Heart left ventricle (tissue), 16 donors: ENCODE results near the gene CEP131. TPM values are rescaled to one million over a fixed set of nuclear protein-coding genes. Genes with fewer than 3 reads are reported as not detected.

Experiments used
- ATAC-seq, 4 donors: fragments of 200-7000 bp; cut with Tn5 transposase; one replicate each; pipeline ENCODE4 v1.9.1; 2020 to 2022; ENCODE audit warnings: moderate library complexity in 4 of 4, mild to moderate bottlenecking in 3 of 4, moderate number of reproducible peaks in 1 of 4
- DNase-seq, 5 donors: peaks; one replicate each; pipeline ENCODE4 v3.0.0-alpha.2; 2020
- H3K27ac ChIP-seq, 12 donors: fragments of 200-600 bp; sonication (generic) in 4 of 12; one replicate each; pipeline versions ENCODE4 v1.5.0 to v1.8.0; 2016 to 2022; ENCODE audit warnings: mild to moderate bottlenecking in 2 of 12
- H3K27me3 ChIP-seq, 9 donors: fragments of 200-600 bp; sonication (generic) in 2 of 9; one replicate each; pipeline versions ENCODE4 v1.5.1 to v1.8.0; 2016 to 2022; ENCODE audit warnings: mild to moderate bottlenecking in 3 of 9
- H3K36me3 ChIP-seq, 9 donors: fragments of 200-600 bp; sonication (generic) in 2 of 9; one replicate each; pipeline versions ENCODE4 v1.5.0 to v1.8.0; 2018 to 2022; ENCODE audit warnings: mild to moderate bottlenecking in 2 of 9
- H3K4me1 ChIP-seq, 12 donors: fragments of 200-600 bp; sonication (generic) in 4 of 12; one replicate each; pipeline versions ENCODE4 v1.5.0 to v1.8.0; 2016 to 2022; ENCODE audit warnings: mild to moderate bottlenecking in 3 of 12
- H3K4me3 ChIP-seq, 12 donors: fragments of 200-600 bp; sonication (generic) in 4 of 12; one replicate each; pipeline versions ENCODE4 v1.5.0 to v1.8.0; 2017 to 2022; ENCODE audit warnings: mild to moderate bottlenecking in 9 of 12, moderate library complexity in 4 of 12
- H3K9me3 ChIP-seq, 12 donors: fragments of 200-600 bp; sonication (generic) in 4 of 12; one replicate each; pipeline versions ENCODE4 v1.5.0 to v1.8.0; 2016 to 2022; ENCODE audit warnings: mild to moderate bottlenecking in 1 of 12
- CTCF ChIP-seq, 12 donors: fragments of 200-600 bp; sonication (generic) in 4 of 12; IDR thresholded peaks; one replicate each; pipeline versions ENCODE4 v1.5.0 to v1.8.0; 2018 to 2022; ENCODE audit warnings: antibody characterized with exemption in 12 of 12, mild to moderate bottlenecking in 5 of 12
- POLR2A ChIP-seq, 2 donors: fragments of 450-650 bp; IDR thresholded peaks; one replicate each; pipeline ENCODE4 v1.6.1; 2017; ENCODE audit warnings: antibody characterized with exemption in 2 of 2, mild to moderate bottlenecking in 2 of 2, moderate library complexity in 2 of 2
- WGBS, 4 donors: extraction: QIAGEN DNeasy Blood & Tissue Kit in 2 of 4; methylation state at CpG; one replicate each; pipeline versions ENCODE4 v1.1.5 to v1.1.7; 2013 to 2018; 5-methylcytosine and 5-hydroxymethylcytosine counted together
- intact Hi-C, 10 donors: fragments of 100-400 bp; cut with DNase I; formaldehyde crosslinking; loops; one replicate each; pipeline versions ENCODE4 v1.11.1 to v1.14.2; 2022
- polyA plus RNA-seq, 2 donors: library from polyadenylated mRNA; stranded (reverse); fragments of 200-250 nt; gene quantifications; one replicate each; pipeline ENCODE4 v1.2.3, GENCODE V29; 2013
- total RNA-seq, 9 donors: library from RNA; depleted of rRNA in 2 of 9; stranded (reverse); fragments of >200 nt in 2 of 9; fragmentation: NEBNext Ultra II Directional in 3 of 9; extraction: Animal tissue kit (Norgen Biotek cat#: 25700) in 3 of 9; gene quantifications; one replicate each; pipeline versions ENCODE4 v1.1.0 to v1.2.4, GENCODE V29; 2016 to 2023
- donor health status: ischemic (EF 13 %, LVEDD 7.1; RV severe dilation, severe dysfunction).
- donor health status: healthy with polysubstance abuse.
- donor health status: DM: no; HTN: yes; CAD: no.
- donor health status: DM: no; HTN: no; CAD: no.
- donor health status: ischemic (EF 25% LVEDD 6.9; RV normal size, moderate dysfunction).
- donor health status: ischemic (EF 25% LVEDD 5.7; RV mildly dilated, moderate dysfunction).
- donor health status: healthy.
- donor health status: DM: yes; HTN: yes; CAD: no.
- donor health status: ischemic (EF 35%, LVEDD 5.7; RV mildly dilated, moderate dysfunction).
- donor health status: nonischemic (EF 11% LVEDD 7.7; RV severe dilation, severe dysfunction).
- donor health status: DM: yes; HTN: yes; CAD: no.
- donor health status: PGD.
- donor health status: ischemic (EF 29% LVEDD 5.4; RV normal size, mild dysfunction).
- donor health status: nonischemic (EF 23%, LVEDD 6.1; RV moderate dilation, normal function).

Gene CEP131
- total and polyA plus RNA-seq, 11 donors, result 7.0 to 15.8 (median 8.9) TPM

GRCh38 chr17:81140695-81141094, 82.1 kb downstream of the CEP131 start:
- Histone ChIP-seq H3K36me3 (no peaks in the 10 kb centered on the region), H3K27ac (no peak overlapping the region), H3K4me3 (no peak overlapping the region), H3K9me3 (no peaks in the 10 kb centered on the region), H3K4me1 (peaks cover 0 to 9% (median 4%) of the 10 kb centered on the region in 12 donors), H3K27me3 (no peaks in the 10 kb centered on the region)
- ATAC-seq (no peak), DNase-seq (no peak)
- 93 to 95% (median 94%) methylated on average over 30 to 37 of the region's 37 CpGs for WGBS, 4 donors
- TF ChIP-seq CTCF (IDR thresholded peaks at IDR 0.05) (no peak), POLR2A (IDR thresholded peaks at IDR 0.05) (no peak)
- intact Hi-C loops, result loop anchor here in 3 of 10 donors (5.0 kb wide), 5 partner anchors 62 to 462 kb away; no protein-coding TSS in a partner anchor

GRCh38 chr17:81140018-81140417, 82.7 kb downstream of the CEP131 start:
- no peak for TF ChIP-seq POLR2A (IDR thresholded peaks at IDR 0.05)
- no peak for TF ChIP-seq CTCF (IDR thresholded peaks at IDR 0.05)
- DNase-seq (no peak), ATAC-seq (no peak)
- peaks cover 0 to 9% (median 4%) of the 10 kb centered on the region in 12 donors for H3K4me1 ChIP-seq
- no peaks in the 10 kb centered on the region for H3K27me3 ChIP-seq
- no peaks in the 10 kb centered on the region for H3K9me3 ChIP-seq
- H3K36me3 ChIP-seq, result no peaks in the 10 kb centered on the region
- H3K4me3 ChIP-seq, result no peak overlapping the region
- 78 to 86% (median 82%) methylated on average over 8 of the region's 8 CpGs for WGBS, 4 donors
- no peak overlapping the region for H3K27ac ChIP-seq
- intact Hi-C loops, result loop anchor here in 3 of 10 donors (5.0 kb wide), 5 partner anchors 62 to 462 kb away; no protein-coding TSS in a partner anchor

Other genes starting within 250 kb of the CEP131 start
- gene CHMP6, start 231.1 kb downstream of the CEP131 start, total RNA-seq, result 10 to 100 TPM; 17.9 to 25.9 (median 19.4) TPM
- gene CHMP6, start 231.1 kb downstream of the CEP131 start, polyA plus RNA-seq, result 10 to 100 TPM; 24.4 to 35.5 TPM
- 10 to 100 TPM in 8 of 9 donors, 1 to 10 TPM in 1; 8.9 to 30.2 (median 18.8) TPM for gene BAIAP2, start 187.8 kb downstream of the CEP131 start, total RNA-seq
- 10 to 100 TPM; 15.3 to 18.5 TPM for gene BAIAP2, start 187.8 kb downstream of the CEP131 start, polyA plus RNA-seq
- gene PVALEF, start 57.5 kb downstream of the CEP131 start, total RNA-seq, result not detected
- not detected for gene PVALEF, start 57.5 kb downstream of the CEP131 start, polyA plus RNA-seq
- gene AATK, start 56.7 kb downstream of the CEP131 start, total RNA-seq, result 10 to 100 TPM in 2 of 9 donors, 1 to 10 TPM in 7; 3.6 to 12.0 (median 9.6) TPM
- gene AATK, start 56.7 kb downstream of the CEP131 start, polyA plus RNA-seq, result 1 to 10 TPM; 1.3 to 3.9 TPM
- 10 to 100 TPM in 5 of 9 donors, 1 to 10 TPM in 4; 6.8 to 16.0 (median 10.2) TPM for gene TEPSIN, start 16.1 kb upstream of the CEP131 start, total RNA-seq
- gene TEPSIN, start 16.1 kb upstream of the CEP131 start, polyA plus RNA-seq, result 10 to 100 TPM; 12.4 to 14.4 TPM
- gene NDUFAF8, start 16.4 kb upstream of the CEP131 start, total RNA-seq, result 10 to 100 TPM; 31.8 to 77.1 (median 50.2) TPM
- 10 to 100 TPM; 26.7 to 51.9 TPM for gene NDUFAF8, start 16.4 kb upstream of the CEP131 start, polyA plus RNA-seq
- 10 to 100 TPM; 27.4 to 67.7 (median 43.1) TPM for gene SLC38A10, start 72.3 kb upstream of the CEP131 start, total RNA-seq
- 10 to 100 TPM; 48.0 to 63.3 TPM for gene SLC38A10, start 72.3 kb upstream of the CEP131 start, polyA plus RNA-seq
- gene BAHCC1, start 172.5 kb upstream of the CEP131 start, total RNA-seq, result 10 to 100 TPM in 3 of 9 donors, 1 to 10 TPM in 6; 6.0 to 19.6 (median 9.3) TPM
- 1 to 10 TPM; 7.6 to 8.5 TPM for gene BAHCC1, start 172.5 kb upstream of the CEP131 start, polyA plus RNA-seq